NOMO-1 (cell line): ENCODE results near the gene ABITRAM.
A peak's percentile ranks its signal among the peaks of the same experiment; 100 is the strongest.
"Not testable (repeated sequence)": the region's sequence is repeated elsewhere in the genome, so short reads cannot be mapped to it uniquely, and the experiment has no call there.

Experiments
- DNase-seq, 2 experiments: peaks; one replicate each; lab custom pipeline; 2025; ENCODE audit not compliant: unreplicated experiment in 2 of 2; lab: John Stamatoyannopoulos, UW

ABITRAM gene, protein sequence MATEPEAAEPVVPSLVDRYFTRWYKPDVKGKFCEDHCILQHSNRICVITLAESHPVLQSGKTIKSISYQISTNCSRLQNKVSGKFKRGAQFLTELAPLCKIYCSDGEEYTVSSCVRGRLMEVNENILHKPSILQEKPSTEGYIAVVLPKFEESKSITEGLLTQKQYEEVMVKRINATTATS

DNA sequence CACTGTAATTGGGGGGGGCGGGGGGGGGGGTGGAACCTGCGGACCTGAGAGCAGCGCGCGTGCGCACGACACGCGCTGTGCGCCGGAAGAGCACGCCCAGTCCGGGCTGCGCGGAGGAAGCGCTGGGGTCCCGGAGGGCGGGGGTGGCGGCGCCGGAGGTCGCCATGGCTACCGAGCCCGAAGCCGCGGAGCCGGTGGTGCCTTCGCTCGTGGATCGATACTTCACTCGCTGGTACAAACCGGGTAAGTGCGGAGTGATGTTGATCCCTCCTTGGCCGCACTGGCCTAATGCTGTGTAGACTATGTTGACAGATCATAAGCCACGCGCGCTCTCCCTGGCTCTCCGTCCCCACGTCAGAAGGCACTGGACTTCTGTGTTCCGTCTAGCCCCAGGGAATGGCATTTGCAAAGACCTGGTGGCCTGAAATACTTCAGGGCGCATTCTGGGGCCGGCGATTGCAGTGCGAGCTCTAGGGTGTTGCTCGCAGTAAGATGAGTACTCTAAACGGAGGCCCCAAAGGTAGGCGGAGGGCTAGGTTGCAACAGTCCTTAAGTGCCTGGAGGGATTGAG lies at the start of gene ABITRAM:
TSS of gene ABITRAM (plus strand) at position 78 of the 571 bp plus-strand sequence. CDS start at position 165, 87 bp downstream.
- DNase-seq: peak; percentile 81 to 86

- DNase-seq: no peak
Observed at GRCh38 chr9:108884701-108885100, 49.5 kb upstream of the ABITRAM start.

DNA sequence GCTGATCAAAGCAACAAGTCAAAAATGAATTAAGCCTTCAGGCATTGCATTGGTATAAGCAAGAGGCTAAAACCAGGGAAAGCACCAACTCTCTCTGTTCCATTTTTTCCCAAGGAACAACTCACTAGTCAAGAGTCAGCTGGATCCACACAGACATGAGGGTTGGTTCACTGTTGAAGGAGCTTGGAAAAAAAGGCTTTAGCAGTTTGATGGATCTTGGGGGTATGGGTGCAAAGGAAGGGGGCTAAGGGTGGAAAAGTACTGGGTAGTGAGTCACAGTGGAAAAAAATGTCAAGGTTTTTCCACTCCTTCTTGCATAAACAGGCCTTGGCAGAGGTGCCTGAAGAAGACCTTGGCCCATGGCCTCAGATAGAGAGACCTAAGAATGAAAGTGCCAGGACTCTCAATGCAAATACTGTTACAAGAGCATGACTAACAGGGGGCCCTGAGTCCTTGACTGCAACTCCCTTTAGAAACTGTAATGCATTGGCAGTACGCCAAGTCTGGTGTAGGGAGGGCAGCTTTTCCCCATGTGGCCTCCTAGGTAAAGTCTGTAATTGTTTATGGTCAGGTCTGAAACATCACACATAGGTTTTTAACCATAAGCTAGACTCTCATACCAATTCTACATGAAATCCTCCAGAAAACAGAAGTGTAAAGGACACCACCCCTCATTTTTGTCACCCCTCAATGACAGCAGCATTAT lies 48.4 kb upstream of the ABITRAM start:
- DNase-seq: peak in 1 of 2 experiments; percentile 26

DNA sequence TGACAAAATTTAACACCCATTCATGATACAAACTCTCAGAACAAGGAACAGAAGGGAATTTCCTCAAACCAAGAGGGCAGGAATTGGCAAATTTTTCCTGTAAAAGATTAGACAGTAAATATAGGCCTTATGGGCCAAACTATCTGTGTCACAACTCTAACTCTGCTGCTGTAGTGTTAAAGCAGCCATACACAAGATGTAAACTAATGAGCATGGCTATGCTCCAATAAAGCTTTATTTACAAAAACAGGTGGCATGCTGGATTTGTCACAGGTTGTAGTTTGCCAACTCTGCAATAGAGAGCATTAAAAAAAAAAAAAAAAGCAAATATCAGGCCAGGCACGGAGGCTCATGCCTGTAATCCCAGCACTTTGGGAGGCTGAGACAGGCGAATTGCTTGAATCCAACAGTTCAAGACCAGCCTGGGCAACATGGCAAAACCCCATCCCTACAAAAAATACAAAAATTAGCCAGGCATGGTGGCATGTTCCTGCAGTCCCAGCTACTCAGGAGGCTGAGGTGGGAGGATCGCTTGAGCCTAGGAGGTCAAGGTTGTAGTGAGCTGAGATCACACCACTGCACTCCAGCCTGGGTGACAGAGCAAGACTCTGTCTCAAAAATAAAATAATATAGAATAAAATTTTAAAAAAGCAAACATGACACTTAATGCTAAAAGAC lies 47.5 kb upstream of the ABITRAM start:
- DNase-seq: not testable (repeated sequence)

GRCh38 chr9:108889649-108890067 lies 44.5 kb upstream of the ABITRAM start:
- no peak for DNase-seq

DNA sequence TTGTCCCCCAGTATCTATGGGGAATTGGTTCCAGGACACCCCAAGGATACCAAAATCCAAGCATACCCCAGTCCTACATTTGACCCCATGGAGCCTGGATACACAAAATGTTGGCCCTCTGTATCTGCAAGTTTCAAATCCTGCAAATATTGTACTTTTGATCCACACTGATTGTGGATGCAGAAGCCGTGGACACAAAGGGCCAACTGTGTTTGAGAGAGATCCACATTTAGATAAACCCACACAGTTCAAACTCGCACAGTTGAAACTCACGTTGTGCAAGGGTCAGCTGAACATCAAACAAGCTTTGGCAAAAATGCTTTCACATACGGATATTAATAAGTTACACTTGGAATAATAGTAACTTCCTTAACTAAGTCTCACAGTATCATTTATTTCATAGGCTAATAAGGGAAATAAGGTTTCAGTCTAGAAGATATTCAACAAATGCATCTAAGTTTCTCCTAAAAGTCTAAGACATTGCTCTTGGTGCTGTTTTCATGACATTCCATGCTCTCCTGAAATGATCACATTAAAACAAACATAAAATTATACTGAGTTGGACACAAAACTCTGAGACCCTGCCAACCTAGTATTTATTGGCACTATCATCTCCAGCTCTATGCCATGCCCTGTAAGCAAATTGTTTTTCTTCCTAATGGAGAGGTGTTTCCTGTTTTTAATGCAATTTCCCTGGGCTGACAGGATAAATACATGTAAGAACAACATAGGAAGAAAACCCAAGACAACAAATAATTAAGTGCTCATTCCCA lies 39.8 kb upstream of the ABITRAM start:
- DNase-seq: no peak

DNA sequence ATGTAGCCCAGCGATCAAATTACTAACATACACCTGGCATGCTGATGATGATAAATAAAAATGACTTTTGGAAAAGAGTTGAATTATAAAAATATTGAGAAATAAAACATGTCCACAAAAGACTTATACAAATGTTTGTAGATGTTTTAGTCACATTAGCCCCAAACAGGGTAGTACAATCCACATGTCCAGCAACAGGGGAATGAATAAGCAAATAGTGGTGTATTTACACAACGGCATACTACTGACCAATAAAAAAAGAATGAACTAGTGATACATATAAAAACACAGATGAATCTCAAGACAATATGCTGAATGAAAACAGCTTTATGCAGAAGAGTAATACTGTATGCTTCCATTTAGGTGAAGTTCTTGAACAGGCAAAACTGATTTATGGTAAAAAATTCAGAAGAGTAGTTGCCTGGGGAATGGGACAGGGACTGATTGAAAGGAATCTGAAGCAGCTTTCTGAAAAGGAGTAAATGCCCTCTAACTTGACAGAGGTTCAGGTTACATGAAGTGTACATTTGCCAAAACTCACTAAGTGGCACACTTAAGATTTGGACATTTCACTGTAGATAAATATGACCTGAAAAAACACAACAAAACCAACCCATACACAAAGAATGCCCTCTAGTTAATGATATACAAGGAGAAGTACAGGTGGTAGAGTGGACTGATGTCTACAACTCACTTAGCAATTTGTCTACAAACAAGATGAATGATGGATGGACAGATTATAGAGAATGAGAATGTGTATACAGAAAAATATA lies 36.7 kb upstream of the ABITRAM start:
- no peak for DNase-seq

GRCh38 chr9:108899023-108899695 lies 35.0 kb upstream of the ABITRAM start:
- not testable (repeated sequence) for DNase-seq

DNA sequence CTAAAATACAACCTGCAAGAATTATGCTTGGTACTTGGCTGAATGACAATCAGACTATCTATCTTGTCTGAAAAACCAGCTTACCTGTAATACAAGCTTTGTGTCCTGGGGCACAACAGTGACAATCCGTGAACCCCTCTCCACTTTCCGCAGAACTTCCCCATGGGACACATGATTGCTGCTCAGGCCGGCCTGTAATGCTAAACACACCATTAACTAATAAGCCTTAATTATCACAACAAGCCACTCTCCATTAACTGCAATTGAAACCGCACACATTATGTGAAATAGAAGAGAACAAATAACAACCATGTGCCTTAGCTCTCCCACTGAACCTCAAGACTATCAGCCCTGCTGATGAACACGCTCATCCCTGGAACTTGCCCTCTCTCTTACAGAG lies 34.0 kb upstream of the ABITRAM start:
- DNase-seq: no peak

DNA sequence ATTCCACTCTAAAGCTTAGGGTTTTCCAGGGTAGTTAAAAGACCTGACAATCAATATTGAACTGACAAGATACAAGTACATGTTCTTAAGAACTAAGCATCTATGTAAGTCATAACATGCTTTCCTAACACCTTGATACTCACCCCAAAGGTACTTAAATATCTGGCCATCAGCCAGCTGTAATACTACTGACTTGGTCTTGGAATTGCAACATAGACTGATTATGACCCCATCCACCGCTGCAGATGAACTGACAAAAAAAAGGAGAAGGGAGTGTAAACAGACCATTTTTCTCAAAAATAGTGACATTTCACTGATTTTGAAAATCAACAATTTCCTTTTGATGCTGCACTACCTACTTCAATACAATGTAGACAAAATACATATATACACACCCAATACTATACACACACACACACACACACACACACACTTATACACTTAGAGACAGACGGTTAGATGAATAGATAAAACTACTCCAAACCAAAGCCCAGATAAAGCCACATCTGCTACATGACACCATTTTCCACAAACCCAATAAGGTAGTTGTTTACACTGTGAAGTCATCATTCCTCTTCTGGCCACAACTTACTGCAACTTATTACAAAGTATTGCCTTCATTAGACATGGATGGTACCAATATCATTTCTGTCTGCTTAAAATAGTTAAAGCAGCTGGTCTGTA lies 30.6 kb upstream of the ABITRAM start:
- peak in 1 of 2 experiments; percentile 31 for DNase-seq

DNA sequence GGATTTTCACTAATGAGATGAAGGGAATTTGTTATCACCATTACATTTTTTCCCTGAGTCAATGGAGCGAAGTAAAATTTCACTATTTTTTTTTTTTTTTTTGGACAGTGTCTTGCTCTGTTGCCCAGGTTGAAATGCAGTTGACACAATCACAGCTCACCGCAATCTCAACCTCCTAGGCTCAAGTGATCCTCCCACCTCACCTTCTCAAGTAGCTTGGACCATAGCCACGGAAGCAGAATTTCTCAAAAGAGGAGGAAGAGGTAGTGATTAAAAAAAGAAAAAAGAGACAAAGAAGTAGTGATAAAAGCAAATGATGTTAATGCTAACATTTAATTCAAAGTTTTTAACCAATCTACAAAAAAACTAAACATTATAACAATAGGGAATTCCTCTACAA lies 30.0 kb upstream of the ABITRAM start:
- no peak for DNase-seq

- DNase-seq: no peak
Observed at GRCh38 chr9:108905494-108905893, 28.7 kb upstream of the ABITRAM start.

GRCh38 chr9:108910402-108910801 lies 23.8 kb upstream of the ABITRAM start:
- no peak for DNase-seq

- no peak for DNase-seq
Observed at GRCh38 chr9:108910914-108911313, 23.3 kb upstream of the ABITRAM start.

GRCh38 chr9:108911820-108912219 lies 22.4 kb upstream of the ABITRAM start:
- no peak for DNase-seq

DNA sequence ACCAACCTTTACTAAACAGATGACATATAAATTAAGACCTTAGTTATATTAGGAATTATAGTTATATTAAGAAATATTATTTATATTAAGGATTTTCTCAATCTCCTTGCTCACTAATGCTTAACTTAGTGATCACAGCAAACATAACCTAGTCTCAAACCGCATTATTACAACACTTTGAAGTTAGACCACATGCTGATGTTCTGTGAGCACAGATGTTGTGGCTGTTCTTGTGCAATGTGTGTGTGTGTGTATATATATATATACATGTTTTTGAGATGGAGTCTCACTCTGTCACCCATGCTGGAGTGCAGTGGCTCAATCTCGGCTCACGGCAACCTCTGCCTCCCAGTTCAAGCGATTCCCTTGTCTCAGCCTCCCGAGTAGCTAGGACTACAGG lies 20.8 kb upstream of the ABITRAM start:
- peak; percentile 47 to 82 for DNase-seq

GRCh38 chr9:108919517-108919916 lies 14.7 kb upstream of the ABITRAM start:
- no peak for DNase-seq

- DNase-seq: not testable (repeated sequence)
Observed at GRCh38 chr9:108920401-108920800, 13.8 kb upstream of the ABITRAM start.

DNA sequence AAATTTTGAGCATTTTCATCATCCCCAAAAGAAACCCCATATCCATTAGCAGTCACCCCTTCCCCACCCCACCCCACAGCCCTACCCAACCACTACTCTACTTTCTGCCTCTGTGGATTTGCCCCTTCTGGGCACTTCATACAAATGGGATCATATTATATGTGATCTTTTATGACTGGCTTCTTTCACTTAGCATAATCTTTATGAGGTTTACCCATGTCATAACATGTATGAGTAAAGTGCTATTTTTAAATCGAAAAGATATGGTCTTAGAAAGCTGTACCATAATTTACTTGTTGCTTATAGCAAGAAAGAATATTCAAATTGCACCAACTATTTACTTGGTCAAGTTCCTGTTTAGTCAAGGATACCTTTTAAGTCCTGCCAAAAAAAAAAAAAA lies 13.0 kb upstream of the ABITRAM start:
- no peak for DNase-seq
